ENCODE data around the gene PKD1L1.

- no peak for TF ChIP-seq POLR2A (IDR thresholded peaks at IDR 0.05)
- TF ChIP-seq CTCF (IDR thresholded peaks at IDR 0.05 in 4 of 5, conservative IDR thresholded peaks at IDR 0.05 in 1 of 5): no peak
Observed at GRCh38 chr7:47846138-47846836, 102.0 kb downstream of the PKD1L1 start.
